H1 (cell line): ENCODE data around the gene STAM. TPM values are rescaled to one million over a fixed set of nuclear protein-coding genes. Genes with fewer than 3 reads are reported as not detected.

Experiments
- CTCF ChIA-PET: fragments of 300-600 bp; sonication (Branson Sonifier 250); formaldehyde crosslinking; loops from one replicate; lab custom pipeline; 2021; ENCODE audit not compliant: partially characterized antibody; lab: Charles Lee
- POLR2A ChIA-PET: fragments of 300-600 bp; sonication (Branson Sonifier 250); formaldehyde crosslinking; loops from one replicate; lab custom pipeline; 2021; ENCODE audit warnings: inconsistent platforms; ENCODE audit not compliant: partially characterized antibody; lab: Charles Lee
- DNase-seq, 2 experiments: peaks; one replicate each; pipeline versions ENCODE4 v3.0.0 to v3.0.0-alpha.2; 2010 to 2022; ENCODE audit warnings: low spot score in 2 of 2, low read depth in 1 of 2, mixed read lengths in 1 of 2
- FAIRE-seq: peaks from 2 replicates; lab custom pipeline; 2011; peaks lifted over from hg19 to GRCh38; lab: Jason Lieb, UNC
- H2AFZ ChIP-seq: 2 replicates; pipeline ENCODE4 v1.8.1; 2012; ENCODE audit warnings: low read length, inconsistent platforms
- H2AK5ac ChIP-seq: 2 replicates; pipeline ENCODE4 v1.6.1; 2013; ENCODE audit warnings: low read depth, low read length
- H2BK120ac ChIP-seq: replicated peaks from 2 replicates; pipeline ENCODE3; 2013; ENCODE audit warnings: low read depth, low read length, inconsistent platforms
- H2BK12ac ChIP-seq: 2 replicates; pipeline ENCODE4 v1.6.1; 2013; ENCODE audit warnings: low read depth, low read length
- H2BK15ac ChIP-seq: 2 replicates; pipeline ENCODE4 v1.6.1; 2013; ENCODE audit warnings: low read length
- H2BK20ac ChIP-seq: 2 replicates; pipeline ENCODE4 v1.6.1; 2013; ENCODE audit warnings: low read length
- H2BK5ac ChIP-seq: 2 replicates; pipeline ENCODE4 v1.6.1; 2013; ENCODE audit warnings: low read depth, low read length
- H3K14ac ChIP-seq: 2 replicates; pipeline ENCODE4 v1.6.1; 2013; ENCODE audit warnings: inconsistent platforms; ENCODE audit not compliant: insufficient read length
- H3K18ac ChIP-seq: 2 replicates; pipeline ENCODE4 v1.6.1; 2013; ENCODE audit warnings: low read length; ENCODE audit errors: extremely low read depth
- H3K23ac ChIP-seq: 2 replicates; pipeline ENCODE4 v1.6.1; 2013; ENCODE audit warnings: inconsistent platforms; ENCODE audit not compliant: insufficient read length
- H3K23me2 ChIP-seq: 2 replicates; pipeline ENCODE4 v1.6.1; 2013; ENCODE audit warnings: low read depth, low read length
- H3K27ac ChIP-seq: 2 replicates; pipeline ENCODE4 v1.6.1; 2011; ENCODE audit warnings: low read depth, low read length, inconsistent platforms
- H3K27me3 ChIP-seq, 4 experiments: replicated peaks in 1 of 4; 1 replicate in 1 of 4; 2 replicates in 3 of 4; pipeline versions ENCODE4 v1.6.1 to v1.8.1; 2011 to 2013; ENCODE audit warnings: low read length in 3 of 4, mild to moderate bottlenecking in 3 of 4, inconsistent platforms in 2 of 4, mixed read lengths in 2 of 4, moderate library complexity in 1 of 4; ENCODE audit not compliant: control insufficient read depth in 3 of 4, insufficient read depth in 3 of 4; ENCODE audit errors: extremely low read depth in 1 of 4
- H3K36me3 ChIP-seq, 4 experiments: 2 replicates each; pipeline versions ENCODE4 v1.6.1 to v1.8.1; 2011 to 2013; ENCODE audit warnings: mild to moderate bottlenecking in 4 of 4, low read length in 3 of 4, moderate library complexity in 2 of 4, control low read depth in 1 of 4, inconsistent platforms in 1 of 4; ENCODE audit not compliant: insufficient read depth in 4 of 4, control insufficient read depth in 2 of 4
- H3K4ac ChIP-seq: replicated peaks from 2 replicates; pipeline ENCODE3; 2013; ENCODE audit warnings: low read length, low read depth, mixed read lengths, inconsistent platforms; ENCODE audit not compliant: insufficient read length
- H3K4me1 ChIP-seq, 4 experiments: replicated peaks in 1 of 4; 1 replicate in 1 of 4; 2 replicates in 3 of 4; pipeline versions ENCODE4 v1.6.1 to v1.8.1; 2011 to 2013; ENCODE audit warnings: low read length in 3 of 4, inconsistent platforms in 2 of 4, mixed read lengths in 1 of 4; ENCODE audit not compliant: insufficient read depth in 4 of 4, control insufficient read depth in 3 of 4
- H3K4me2 ChIP-seq, 2 experiments: 2 replicates each; pipeline versions ENCODE4 v1.6.1 to v1.8.1; 2011 to 2013; ENCODE audit warnings: low read depth in 2 of 2, low read length in 2 of 2, control low read depth in 1 of 2, inconsistent platforms in 1 of 2, mild to moderate bottlenecking in 1 of 2; ENCODE audit not compliant: insufficient read depth in 1 of 2
- H3K4me3 ChIP-seq, 4 experiments: fragments of 200-600, 300-600 bp in 1 of 4; sonication (generic), shearing (Covaris generic), sonication (Bioruptor Twin) in 1 of 4; 2 replicates each; pipeline versions ENCODE4 v1.5.1 to v1.8.1; 2011 to 2016; ENCODE audit warnings: low read length in 4 of 4, low read depth in 3 of 4, control low read depth in 2 of 4, inconsistent platforms in 2 of 4, mild to moderate bottlenecking in 2 of 4, mixed read lengths in 1 of 4, moderate library complexity in 1 of 4; ENCODE audit not compliant: insufficient read depth in 2 of 4; ENCODE audit errors: extremely low read depth in 1 of 4
- H3K56ac ChIP-seq: replicated peaks from 2 replicates; pipeline ENCODE3; 2013; ENCODE audit warnings: low read depth, mild to moderate bottlenecking, mixed read lengths, low read length, inconsistent platforms; ENCODE audit not compliant: insufficient read length
- H3K79me1 ChIP-seq: 2 replicates; pipeline ENCODE4 v1.6.1; 2013; ENCODE audit warnings: low read depth, low read length, control low read depth
- H3K79me2 ChIP-seq, 2 experiments: 2 replicates each; pipeline versions ENCODE4 v1.6.1 to v1.8.1; 2012 to 2013; ENCODE audit warnings: low read length in 2 of 2, mild to moderate bottlenecking in 2 of 2, inconsistent platforms in 1 of 2; ENCODE audit not compliant: insufficient read depth in 2 of 2, control insufficient read depth in 1 of 2
- H3K9ac ChIP-seq, 4 experiments: replicated peaks in 1 of 4; 1 replicate in 1 of 4; 2 replicates in 3 of 4; pipeline versions ENCODE4 v1.6.1 to v1.8.1; 2011 to 2013; ENCODE audit warnings: low read depth in 3 of 4, low read length in 3 of 4, control low read depth in 2 of 4, mild to moderate bottlenecking in 2 of 4, moderate library complexity in 2 of 4, inconsistent platforms in 1 of 4; ENCODE audit errors: extremely low read depth in 1 of 4
- H3K9me3 ChIP-seq, 2 experiments: 2 replicates each; pipeline versions ENCODE4 v1.6.1 to v1.8.1; 2012 to 2013; ENCODE audit warnings: mild to moderate bottlenecking in 2 of 2, moderate library complexity in 2 of 2, control low read depth in 1 of 2, inconsistent platforms in 1 of 2, low read depth in 1 of 2, low read length in 1 of 2, mixed read lengths in 1 of 2; ENCODE audit not compliant: insufficient read depth in 2 of 2
- H4K20me1 ChIP-seq, 2 experiments: replicated peaks in 1 of 2; 2 replicates each; pipeline versions ENCODE3 to v1.8.1; 2011 to 2013; ENCODE audit warnings: inconsistent platforms in 2 of 2, low read length in 2 of 2, mild to moderate bottlenecking in 1 of 2; ENCODE audit not compliant: insufficient read depth in 2 of 2, control insufficient read depth in 1 of 2
- H4K5ac ChIP-seq: 2 replicates; pipeline ENCODE4 v1.6.1; 2013; ENCODE audit warnings: low read length, low read depth, mixed read lengths, inconsistent platforms; ENCODE audit not compliant: insufficient read length
- H4K8ac ChIP-seq: 2 replicates; pipeline ENCODE4 v1.8.0; 2013; ENCODE audit warnings: mild to moderate bottlenecking, moderate library complexity, low read length, inconsistent platforms; ENCODE audit not compliant: insufficient read depth; ENCODE audit errors: extremely low read depth
- H4K91ac ChIP-seq: replicated peaks from 2 replicates; pipeline ENCODE3; 2013; ENCODE audit warnings: low read length, mixed read lengths, inconsistent platforms; ENCODE audit not compliant: insufficient read length
- BCL11A ChIP-seq, 2 experiments: IDR thresholded peaks; one replicate each; pipeline ENCODE4 v1.6.1; 2011; ENCODE audit warnings: low read depth in 2 of 2, low read length in 2 of 2, mild to moderate bottlenecking in 2 of 2
- JUN ChIP-seq: IDR thresholded peaks from 2 replicates; pipeline ENCODE4 v1.6.1; 2011; ENCODE audit warnings: low read depth, mild to moderate bottlenecking, improper control_type of control experiment, low read length
- MAX ChIP-seq: IDR thresholded peaks from 2 replicates; pipeline ENCODE4 v1.6.1; 2012; ENCODE audit warnings: inconsistent platforms
- SAP30 ChIP-seq: fragments of 300-600 bp; sonication (generic); IDR thresholded peaks from 2 replicates; pipeline ENCODE4 v1.7.1; 2012; ENCODE audit warnings: low read length, moderate library complexity, mild to moderate bottlenecking, inconsistent platforms; ENCODE audit not compliant: insufficient read depth, insufficient replicate concordance
- SIN3A ChIP-seq, 2 experiments: IDR thresholded peaks in 1 of 2; conservative IDR thresholded peaks in 1 of 2; 2 replicates each; pipeline ENCODE4 v1.6.1; 2011 to 2012; ENCODE audit warnings: low read length in 2 of 2, improper control_type of control experiment in 1 of 2, low read depth in 1 of 2, mild to moderate bottlenecking in 1 of 2
- WGBS, 2 experiments: shearing (Covaris generic) in 1 of 2; methylation state at CpG; one replicate each; pipeline versions ENCODE4 v1.1.6 to v1.1.7; 2013 to 2015; ENCODE audit warnings: low lambda C conversion rate in 2 of 2, mixed read lengths in 2 of 2, inconsistent platforms in 1 of 2, low coverage in 1 of 2, missing lambda C conversion rate in 1 of 2; ENCODE audit not compliant: insufficient replicate concordance in 2 of 2, insufficient coverage in 1 of 2, insufficient read length in 1 of 2; ENCODE audit errors: extremely low coverage in 1 of 2, missing lambda C conversion rate in 1 of 2; 5-methylcytosine and 5-hydroxymethylcytosine counted together
- polyA plus RNA-seq, 7 experiments: library from polyadenylated mRNA; depleted of rRNA in 3 of 7; stranded (reverse) in 5 of 7; unstranded in 2 of 7; fragments of >200 nt in 5 of 7; fragments of 200-250 nt in 2 of 7; gene quantifications; 1 replicate in 5 of 7; 2 replicates in 1 of 7; 4 replicates in 1 of 7; pipeline versions ENCODE4 v1.2.1 to v1.2.3, GENCODE V29; 2011 to 2013; ENCODE audit warnings: missing spikeins in 2 of 7, mixed read lengths in 2 of 7
- total RNA-seq: library from RNA; stranded (reverse); fragmentation: NEBNext Ultra II Directional; extraction: Animal tissue kit (Norgen Biotek cat#: 25700); gene quantifications from 2 replicates; pipeline ENCODE4 v1.2.1, GENCODE V29; 2021

Gene STAM
- total and polyA plus RNA-seq, 2 of the 8 experiments (the other 6 are each of a cell fraction or from before 2014, with no cell fraction given): 22.0 to 27.8 TPM

- POLR2A ChIA-PET: interaction anchor here (0.9 to 3.8 kb wide), 15 partner anchors 9 to 61 kb away, joined by 3 to 29 read pairs (median 5); partner anchors contain the start of gene HACD1
- Histone ChIP-seq H3K4me3 (peak overlapping the region; percentile 86 to 98 (median 96)), H3K4me2 (peak overlapping the region; percentile 71 to 81), H3K79me2 (peaks cover 17 to 64% of the 10 kb centered on the region in 2 experiments), H2BK20ac (no peak overlapping the region), H3K9ac (peak overlapping the region; percentile 70 to 100 (median 92)), H3K23me2 (no peaks in the 10 kb centered on the region; the same call in 1 of the 2 replicates), H3K4me1 (peaks cover 0 to 5% (median 1%) of the 10 kb centered on the region in 4 experiments; a peak in 4 of 7 replicates), H2BK15ac (no peak overlapping the region), H3K18ac (peak overlapping the region; percentile 42; the same call in 1 of the 2 replicates), H3K4ac (no peak overlapping the region), H2BK120ac (no peak overlapping the region), H3K27ac (peak overlapping the region; percentile 99), H3K9me3 (no peaks in the 10 kb centered on the region), H4K5ac (peak overlapping the region; percentile 77), H3K36me3 (peaks cover 0 to 2% (median under 1%) of the 10 kb centered on the region in 4 experiments; a peak in 2 of 8 replicates), H4K20me1 (peaks cover 0 to 2% of the 10 kb centered on the region in 2 experiments), H4K8ac (peak overlapping the region; percentile 22; the same call in 1 of the 2 replicates), H3K27me3 (no peaks in the 10 kb centered on the region), H3K23ac (no peak overlapping the region), H4K91ac (no peak overlapping the region)
- CTCF ChIA-PET: interaction anchor here (1.3 to 1.6 kb wide), 3 partner anchors 20 to 94 kb away, joined by 4 to 5 read pairs (median 4); no protein-coding TSS in a partner anchor
- no peak for DNase-seq
- peak; percentile 66 for TF ChIP-seq SAP30
- TF ChIP-seq JUN: no peak
- TF ChIP-seq SIN3A (conservative IDR thresholded peaks at IDR 0.05 in 1 of 2, IDR thresholded peaks at IDR 0.05 in 1 of 2; ENCODE audit: low read depth in 1 of 2, low read length in 2 of 2): peak in 1 of 2 experiments; percentile 56; a peak in 1 of 4 replicates
- peak; percentile 29; the same call in 1 of the 2 replicates for TF ChIP-seq MAX
- TF ChIP-seq BCL11A (IDR thresholded peaks at IDR 0.05; ENCODE audit: low read depth in 2 of 2, low read length in 2 of 2): no peak
- TF ChIP-seq, all 59 proteins: peak for 3
- Histone ChIP-seq H3K79me1 (no peaks in the 10 kb centered on the region), H2AFZ (peak overlapping the region; percentile 81), H2BK5ac (peak overlapping the region; percentile 100), H2BK12ac (no peak overlapping the region; the same call in 1 of the 2 replicates), H3K14ac (no peak overlapping the region), H2AK5ac (no peak overlapping the region), H3K56ac (peak overlapping the region; percentile 43)
- 3% methylated on average over 13 of the region's 13 CpGs; no CpG with 5 or more reads in 1 of the 2 experiments for WGBS, 2 experiments
- FAIRE-seq: no peak
Measured at GRCh38 chr10:17643339-17643754, 604 bp upstream of the STAM start.
